ENCODE data around the gene PIGU.
"Not testable (repeated sequence)": the region's sequence is repeated elsewhere in the genome, so short reads cannot be mapped to it uniquely, and the experiment has no call there.

The PIGU gene

DNA sequence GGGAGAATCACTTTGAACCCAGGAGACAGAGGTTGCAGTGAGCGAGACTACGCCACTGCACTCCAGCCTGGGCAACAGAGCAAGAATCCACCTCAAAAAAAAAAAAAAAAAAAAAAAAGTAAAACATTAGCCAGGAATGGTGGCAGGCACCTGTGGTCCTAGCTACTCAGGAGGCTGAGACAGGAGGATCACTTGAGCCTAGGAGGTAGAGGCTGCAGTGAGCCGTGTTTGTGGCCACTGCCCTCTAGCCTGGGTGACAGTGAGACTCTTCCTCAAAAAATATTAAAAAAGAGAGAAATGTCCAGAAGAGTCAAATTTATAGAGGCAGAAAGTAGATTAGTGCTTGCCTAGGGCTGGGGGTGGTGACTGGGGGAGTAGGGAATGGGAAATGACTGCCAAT is 6.8 kb upstream of the PIGU start:
- no peaks in the 10 kb centered on the region for H3K4me1 ChIP-seq (ENCODE audit: control insufficient read depth, insufficient read depth, low read length)
- no peaks in the 10 kb centered on the region for H3K27me3 ChIP-seq (ENCODE audit: control insufficient read depth, insufficient read depth, low read length)
- no peak overlapping the region for H3K4me3 ChIP-seq (ENCODE audit: low read depth, low read length)
- H3K9me3 ChIP-seq (ENCODE audit: control insufficient read depth, insufficient read depth, low read length), result no peaks in the 10 kb centered on the region
- H3K27ac ChIP-seq (ENCODE audit: low read depth, low read length), result no peak overlapping the region
- no peaks in the 10 kb centered on the region for H3K36me3 ChIP-seq (ENCODE audit: control insufficient read depth, insufficient read depth, low read length)
- no peak overlapping the region for H3K9ac ChIP-seq (ENCODE audit: low read depth, low read length)

- no peak overlapping the region for H3K27ac ChIP-seq (ENCODE audit: low read depth, low read length)
- no peak overlapping the region for H3K9ac ChIP-seq (ENCODE audit: low read depth, low read length)
Observed at GRCh38 chr20:34680586-34681175, 3.8 kb upstream of the PIGU start.

GRCh38 chr20:34675993-34676641 is 775 bp downstream of the PIGU start:
- no peaks in the 10 kb centered on the region for H3K36me3 ChIP-seq (ENCODE audit: control insufficient read depth, insufficient read depth, low read length)
- no peaks in the 10 kb centered on the region for H3K9me3 ChIP-seq (ENCODE audit: control insufficient read depth, insufficient read depth, low read length)
- peak overlapping the region; percentile 3 for H3K27ac ChIP-seq (ENCODE audit: low read depth, low read length)
- H3K4me3 ChIP-seq (ENCODE audit: low read depth, low read length), result peak overlapping the region; percentile 94
- H3K4me1 ChIP-seq (ENCODE audit: control insufficient read depth, insufficient read depth, low read length), result no peaks in the 10 kb centered on the region
- no peaks in the 10 kb centered on the region for H3K27me3 ChIP-seq (ENCODE audit: control insufficient read depth, insufficient read depth, low read length)
- H3K9ac ChIP-seq (ENCODE audit: low read depth, low read length), result peak overlapping the region; percentile 34; the same call in 1 of the 2 replicates

More at GRCh38 chr20:34680586-34681175, 3.8 kb upstream of the PIGU start:
- Histone ChIP-seq H3K36me3 (ENCODE audit: control insufficient read depth, insufficient read depth, low read length) (no peaks in the 10 kb centered on the region), H3K27me3 (ENCODE audit: control insufficient read depth, insufficient read depth, low read length) (no peaks in the 10 kb centered on the region), H3K9me3 (ENCODE audit: control insufficient read depth, insufficient read depth, low read length) (no peaks in the 10 kb centered on the region), H3K4me3 (ENCODE audit: low read depth, low read length) (no peak overlapping the region), H3K4me1 (ENCODE audit: control insufficient read depth, insufficient read depth, low read length) (no peaks in the 10 kb centered on the region)

DNA sequence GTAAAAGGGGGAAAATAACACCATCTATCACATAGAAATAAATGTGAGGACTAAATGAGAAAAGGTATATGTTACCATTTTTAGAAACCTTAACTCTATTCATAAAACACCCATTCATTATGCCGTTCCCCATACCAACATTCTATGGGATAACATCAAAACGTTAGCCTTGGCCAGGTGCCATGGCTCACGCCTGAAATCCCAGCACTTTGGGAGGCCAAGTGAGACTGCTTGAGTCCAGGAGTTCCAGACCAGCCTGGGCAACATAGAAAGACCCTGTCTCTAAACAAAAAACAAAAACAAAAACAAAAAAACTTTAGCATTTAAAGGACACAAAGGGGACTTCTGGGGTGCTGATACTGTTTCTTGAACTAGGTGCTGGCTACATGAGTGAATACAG is 1.3 kb downstream of the PIGU start:
- H3K36me3 ChIP-seq (ENCODE audit: control insufficient read depth, insufficient read depth, low read length), result no peaks in the 10 kb centered on the region
- no peaks in the 10 kb centered on the region for H3K27me3 ChIP-seq (ENCODE audit: control insufficient read depth, insufficient read depth, low read length)
- H3K4me3 ChIP-seq (ENCODE audit: low read depth, low read length), result peak overlapping the region; percentile 94
- no peaks in the 10 kb centered on the region for H3K4me1 ChIP-seq (ENCODE audit: control insufficient read depth, insufficient read depth, low read length)
- no peak overlapping the region for H3K9ac ChIP-seq (ENCODE audit: low read depth, low read length)
- no peaks in the 10 kb centered on the region for H3K9me3 ChIP-seq (ENCODE audit: control insufficient read depth, insufficient read depth, low read length)
- no peak overlapping the region for H3K27ac ChIP-seq (ENCODE audit: low read depth, low read length)

- Histone ChIP-seq H3K27ac (ENCODE audit: low read depth, low read length) (no peak overlapping the region), H3K4me1 (ENCODE audit: control insufficient read depth, insufficient read depth, low read length) (no peaks in the 10 kb centered on the region), H3K36me3 (ENCODE audit: control insufficient read depth, insufficient read depth, low read length) (no peaks in the 10 kb centered on the region), H3K9ac (ENCODE audit: low read depth, low read length) (no peak overlapping the region), H3K27me3 (ENCODE audit: control insufficient read depth, insufficient read depth, low read length) (no peaks in the 10 kb centered on the region), H3K4me3 (ENCODE audit: low read depth, low read length) (no peak overlapping the region), H3K9me3 (ENCODE audit: control insufficient read depth, insufficient read depth, low read length) (no peaks in the 10 kb centered on the region)
Observed at GRCh38 chr20:34673412-34673811, 3.5 kb downstream of the PIGU start.

DNA sequence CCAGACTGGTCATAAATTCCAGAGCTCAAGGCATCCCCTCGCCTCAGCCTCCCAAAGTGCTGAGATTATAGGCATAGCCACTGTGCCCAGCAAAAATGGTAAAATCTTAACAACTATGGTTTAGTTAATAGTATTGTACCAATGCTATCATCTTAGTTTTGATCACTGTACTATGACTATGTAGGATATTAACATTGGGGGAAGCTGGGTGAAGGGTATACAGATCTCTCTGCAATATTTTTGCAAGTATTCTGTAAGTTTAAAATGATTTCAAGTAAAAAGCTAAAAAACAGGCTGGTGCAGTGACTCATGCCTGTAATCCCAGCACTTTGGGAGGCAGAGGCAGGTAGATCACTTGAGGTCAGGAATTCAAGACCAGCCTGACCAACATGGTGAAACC is 7.8 kb downstream of the PIGU start:
- H3K27me3 ChIP-seq (ENCODE audit: control insufficient read depth, insufficient read depth, low read length), result no peaks in the 10 kb centered on the region
- H3K4me3 ChIP-seq (ENCODE audit: low read depth, low read length), result no peak overlapping the region
- no peaks in the 10 kb centered on the region for H3K36me3 ChIP-seq (ENCODE audit: control insufficient read depth, insufficient read depth, low read length)
- no peak overlapping the region for H3K27ac ChIP-seq (ENCODE audit: low read depth, low read length)
- no peak overlapping the region for H3K9ac ChIP-seq (ENCODE audit: low read depth, low read length)
- H3K4me1 ChIP-seq (ENCODE audit: control insufficient read depth, insufficient read depth, low read length), result no peaks in the 10 kb centered on the region
- H3K9me3 ChIP-seq (ENCODE audit: control insufficient read depth, insufficient read depth, low read length), result no peaks in the 10 kb centered on the region

GRCh38 chr20:34664751-34665150 is 12.1 kb downstream of the PIGU start:
- H3K4me1 ChIP-seq (ENCODE audit: control insufficient read depth, insufficient read depth, low read length); H3K27me3 ChIP-seq (ENCODE audit: control insufficient read depth, insufficient read depth, low read length); H3K9ac ChIP-seq (ENCODE audit: low read depth, low read length); H3K4me3 ChIP-seq (ENCODE audit: low read depth, low read length); H3K9me3 ChIP-seq (ENCODE audit: control insufficient read depth, insufficient read depth, low read length); H3K36me3 ChIP-seq (ENCODE audit: control insufficient read depth, insufficient read depth, low read length); H3K27ac ChIP-seq (ENCODE audit: low read depth, low read length): not testable (repeated sequence)

GRCh38 chr20:34663213-34663943 is 13.5 kb downstream of the PIGU start:
- Histone ChIP-seq H3K36me3 (ENCODE audit: control insufficient read depth, insufficient read depth, low read length) (no peaks in the 10 kb centered on the region), H3K4me3 (ENCODE audit: low read depth, low read length) (no peak overlapping the region), H3K27me3 (ENCODE audit: control insufficient read depth, insufficient read depth, low read length) (no peaks in the 10 kb centered on the region), H3K27ac (ENCODE audit: low read depth, low read length) (no peak overlapping the region), H3K9ac (ENCODE audit: low read depth, low read length) (no peak overlapping the region), H3K4me1 (ENCODE audit: control insufficient read depth, insufficient read depth, low read length) (no peaks in the 10 kb centered on the region), H3K9me3 (ENCODE audit: control insufficient read depth, insufficient read depth, low read length) (no peaks in the 10 kb centered on the region)

DNA sequence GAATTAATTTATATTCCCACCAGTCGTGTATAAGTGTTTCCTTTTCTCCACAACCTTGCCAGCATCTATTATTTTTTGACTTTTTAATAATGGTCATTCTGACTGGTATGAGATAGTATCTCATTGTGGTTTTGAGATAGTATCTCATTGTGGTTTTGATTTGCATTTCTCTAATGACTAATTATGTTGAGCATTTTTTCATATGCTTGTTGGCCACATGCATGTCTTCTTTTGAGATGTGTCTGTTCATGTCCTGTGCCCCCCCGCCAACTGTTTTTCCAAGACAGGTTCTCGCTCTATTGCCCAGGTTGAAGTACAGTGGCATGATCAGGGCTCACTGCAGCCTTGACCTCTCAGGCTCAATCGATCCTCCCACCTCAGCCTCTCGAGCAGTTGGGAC is 15.1 kb downstream of the PIGU start:
- not testable (repeated sequence) for H3K4me1 ChIP-seq (ENCODE audit: control insufficient read depth, insufficient read depth, low read length); H3K27me3 ChIP-seq (ENCODE audit: control insufficient read depth, insufficient read depth, low read length); H3K4me3 ChIP-seq (ENCODE audit: low read depth, low read length); H3K9me3 ChIP-seq (ENCODE audit: control insufficient read depth, insufficient read depth, low read length); H3K9ac ChIP-seq (ENCODE audit: low read depth, low read length); H3K36me3 ChIP-seq (ENCODE audit: control insufficient read depth, insufficient read depth, low read length); H3K27ac ChIP-seq (ENCODE audit: low read depth, low read length)

GRCh38 chr20:34658654-34659053 is 18.2 kb downstream of the PIGU start:
- H3K36me3 ChIP-seq (ENCODE audit: control insufficient read depth, insufficient read depth, low read length); H3K27me3 ChIP-seq (ENCODE audit: control insufficient read depth, insufficient read depth, low read length); H3K4me1 ChIP-seq (ENCODE audit: control insufficient read depth, insufficient read depth, low read length); H3K27ac ChIP-seq (ENCODE audit: low read depth, low read length); H3K9me3 ChIP-seq (ENCODE audit: control insufficient read depth, insufficient read depth, low read length); H3K9ac ChIP-seq (ENCODE audit: low read depth, low read length); H3K4me3 ChIP-seq (ENCODE audit: low read depth, low read length): not testable (repeated sequence)

DNA sequence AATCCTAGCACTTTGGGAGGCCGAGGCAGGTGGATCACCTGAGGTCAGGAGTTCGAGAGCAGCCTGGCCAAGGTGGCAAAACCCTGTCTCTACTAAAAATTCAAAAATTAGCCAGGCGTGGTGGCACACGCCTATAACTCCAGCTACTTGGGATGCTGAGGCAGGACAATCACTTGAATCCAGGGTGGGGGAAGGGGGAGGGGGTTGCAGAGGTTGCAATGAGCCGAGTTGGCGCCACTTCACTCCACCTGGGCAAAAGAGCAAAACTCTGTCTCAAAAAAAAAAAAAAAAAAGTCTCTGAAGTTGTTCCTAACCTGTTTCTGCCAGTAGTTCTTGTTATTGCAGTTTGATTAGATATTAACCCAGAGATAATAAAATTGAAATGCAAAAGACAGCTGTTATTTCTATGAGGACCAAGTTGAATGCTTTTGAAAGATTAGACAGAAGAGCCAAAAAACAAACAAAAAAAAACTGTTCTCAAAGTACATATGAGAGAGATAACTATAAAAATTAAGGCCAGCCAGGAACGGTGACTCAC is 22.6 kb downstream of the PIGU start:
- peaks cover 12% of the 10 kb centered on the region for H3K36me3 ChIP-seq (ENCODE audit: control insufficient read depth, insufficient read depth, low read length)
- H3K9me3 ChIP-seq (ENCODE audit: control insufficient read depth, insufficient read depth, low read length), result no peaks in the 10 kb centered on the region
- H3K4me3 ChIP-seq (ENCODE audit: low read depth, low read length), result no peak overlapping the region
- H3K4me1 ChIP-seq (ENCODE audit: control insufficient read depth, insufficient read depth, low read length), result no peaks in the 10 kb centered on the region
- no peak overlapping the region for H3K27ac ChIP-seq (ENCODE audit: low read depth, low read length)
- H3K27me3 ChIP-seq (ENCODE audit: control insufficient read depth, insufficient read depth, low read length), result no peaks in the 10 kb centered on the region
- no peak overlapping the region for H3K9ac ChIP-seq (ENCODE audit: low read depth, low read length)

All from HUES48 (cell line).